Measurements from ENCODE around the gene NDUFS4.

- TF ChIP-seq, protein P1, sequence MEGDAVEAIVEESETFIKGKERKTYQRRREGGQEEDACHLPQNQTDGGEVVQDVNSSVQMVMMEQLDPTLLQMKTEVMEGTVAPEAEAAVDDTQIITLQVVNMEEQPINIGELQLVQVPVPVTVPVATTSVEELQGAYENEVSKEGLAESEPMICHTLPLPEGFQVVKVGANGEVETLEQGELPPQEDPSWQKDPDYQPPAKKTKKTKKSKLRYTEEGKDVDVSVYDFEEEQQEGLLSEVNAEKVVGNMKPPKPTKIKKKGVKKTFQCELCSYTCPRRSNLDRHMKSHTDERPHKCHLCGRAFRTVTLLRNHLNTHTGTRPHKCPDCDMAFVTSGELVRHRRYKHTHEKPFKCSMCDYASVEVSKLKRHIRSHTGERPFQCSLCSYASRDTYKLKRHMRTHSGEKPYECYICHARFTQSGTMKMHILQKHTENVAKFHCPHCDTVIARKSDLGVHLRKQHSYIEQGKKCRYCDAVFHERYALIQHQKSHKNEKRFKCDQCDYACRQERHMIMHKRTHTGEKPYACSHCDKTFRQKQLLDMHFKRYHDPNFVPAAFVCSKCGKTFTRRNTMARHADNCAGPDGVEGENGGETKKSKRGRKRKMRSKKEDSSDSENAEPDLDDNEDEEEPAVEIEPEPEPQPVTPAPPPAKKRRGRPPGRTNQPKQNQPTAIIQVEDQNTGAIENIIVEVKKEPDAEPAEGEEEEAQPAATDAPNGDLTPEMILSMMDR (conservative IDR thresholded peaks at IDR 0.05; ENCODE audit: low read depth, low read length), result no peak
- TF ChIP-seq EZH2 (IDR thresholded peaks at IDR 0.05; ENCODE audit: borderline replicate concordance, low read depth, low read length, poor library complexity, severe bottlenecking), result no peak
These were observed 13.2 kb upstream of the NDUFS4 start for GRCh38 chr5:53547226-53547625.

Measured in A673 (cell line).